ENCODE data around the gene KCNK16.

GRCh38 chr6:39330476-39330875, 8.0 kb upstream of the KCNK16 start:
- TF ChIP-seq CTCF (tag by site-specific recombination; IDR thresholded peaks at IDR 0.05) (no peak), ZNF37A (tag by site-specific recombination; IDR thresholded peaks at IDR 0.05) (no peak), ZNF701 (tag by site-specific recombination; IDR thresholded peaks at IDR 0.05) (no peak), ZNF184 (tag by site-specific recombination; IDR thresholded peaks at IDR 0.05) (no peak), OVOL3 (tag by site-specific recombination; IDR thresholded peaks at IDR 0.05) (no peak), ZNF362 (tag by site-specific recombination; IDR thresholded peaks at IDR 0.05) (no peak)

All from HEK293 (cell line).